Liver (tissue), 9 donors: ENCODE measurements around the gene CCIN. TPM values are rescaled to one million over a fixed set of nuclear protein-coding genes. Genes with fewer than 3 reads are reported as not detected.

ENCODE experiments used
- DNase-seq: peaks from one replicate; pipeline ENCODE4 v3.0.0-alpha.2; 2017; ENCODE audit warnings: low spot score
- H3K27ac ChIP-seq, 2 donors: one replicate each; pipeline ENCODE4 v1.7.0; 2013; ENCODE audit warnings: inconsistent platforms in 2 of 2, low read length in 2 of 2, control low read depth in 1 of 2, low read depth in 1 of 2, mild to moderate bottlenecking in 1 of 2
- H3K27me3 ChIP-seq, 4 donors: one replicate each; pipeline versions ENCODE4 v1.6.1 to v1.7.0; 2013; ENCODE audit warnings: low read length in 3 of 4, inconsistent platforms in 1 of 4, mild to moderate bottlenecking in 1 of 4, moderate library complexity in 1 of 4; ENCODE audit not compliant: control insufficient read depth in 4 of 4, insufficient read depth in 4 of 4
- H3K36me3 ChIP-seq, 4 donors: one replicate each; pipeline versions ENCODE4 v1.6.1 to v1.7.0; 2013; ENCODE audit warnings: low read length in 3 of 4, mild to moderate bottlenecking in 3 of 4, low read depth in 1 of 4, moderate library complexity in 1 of 4; ENCODE audit not compliant: control insufficient read depth in 4 of 4, insufficient read depth in 3 of 4
- H3K4me1 ChIP-seq, 4 donors: one replicate each; pipeline versions ENCODE4 v1.6.1 to v1.7.0; 2013; ENCODE audit warnings: low read length in 3 of 4, mild to moderate bottlenecking in 3 of 4, moderate library complexity in 1 of 4; ENCODE audit not compliant: control insufficient read depth in 4 of 4, insufficient read depth in 4 of 4
- H3K4me3 ChIP-seq, 3 donors: one replicate each; pipeline versions ENCODE4 v1.6.1 to v1.7.0; 2013; ENCODE audit warnings: low read length in 3 of 3, control low read depth in 1 of 3, low read depth in 1 of 3, mild to moderate bottlenecking in 1 of 3
- H3K9ac ChIP-seq, 2 donors: one replicate each; pipeline ENCODE4 v1.7.0; 2013; ENCODE audit warnings: low read length in 2 of 2, mild to moderate bottlenecking in 2 of 2, moderate library complexity in 2 of 2, control low read depth in 1 of 2, low read depth in 1 of 2
- H3K9me3 ChIP-seq, 4 donors: one replicate each; pipeline versions ENCODE4 v1.6.1 to v1.7.0; 2013; ENCODE audit warnings: low read length in 3 of 4; ENCODE audit not compliant: control insufficient read depth in 4 of 4
- ATF3 ChIP-seq: IDR thresholded peaks from 2 replicates; pipeline ENCODE4 v1.6.1; 2016; ENCODE audit warnings: antibody characterized with exemption
- CTCF ChIP-seq: fragments of 150-350 bp; IDR thresholded peaks from 2 replicates; pipeline ENCODE4 v1.5.1; 2017; ENCODE audit warnings: improper control_type of control experiment, low read depth, low read length; ENCODE audit not compliant: missing input control
- EGR1 ChIP-seq, 2 donors: IDR thresholded peaks; 2 replicates each; pipeline ENCODE4 v1.6.1; 2016 to 2018; ENCODE audit warnings: antibody characterized with exemption in 2 of 2, low read depth in 2 of 2
- FOXA1 ChIP-seq: IDR thresholded peaks from 2 replicates; pipeline ENCODE4 v1.6.1; 2016; ENCODE audit warnings: antibody characterized with exemption
- FOXA2 ChIP-seq: IDR thresholded peaks from 2 replicates; pipeline ENCODE4 v1.6.1; 2016; ENCODE audit warnings: antibody characterized with exemption
- GABPA ChIP-seq, 2 donors: IDR thresholded peaks in 1 of 2; conservative IDR thresholded peaks in 1 of 2; 2 replicates each; pipeline ENCODE4 v1.6.1; 2016; ENCODE audit warnings: antibody characterized with exemption in 2 of 2, mild to moderate bottlenecking in 1 of 2, moderate library complexity in 1 of 2
- HNF4A ChIP-seq, 2 donors: conservative IDR thresholded peaks; 2 replicates each; pipeline ENCODE4 v1.6.1; 2016; ENCODE audit warnings: antibody characterized with exemption in 2 of 2, mild to moderate bottlenecking in 2 of 2
- HNF4G ChIP-seq: IDR thresholded peaks from 2 replicates; pipeline ENCODE4 v1.6.1; 2016; ENCODE audit warnings: antibody characterized with exemption
- JUND ChIP-seq, 2 donors: IDR thresholded peaks; 2 replicates each; pipeline ENCODE4 v1.6.1; 2016; ENCODE audit warnings: antibody characterized with exemption in 2 of 2
- MAX ChIP-seq: IDR thresholded peaks from 2 replicates; pipeline ENCODE4 v1.6.1; 2016; ENCODE audit warnings: antibody characterized with exemption
- NR2F2 ChIP-seq: IDR thresholded peaks from 2 replicates; pipeline ENCODE4 v1.6.1; 2016; ENCODE audit warnings: antibody characterized with exemption
- RAD21 ChIP-seq, 2 donors: IDR thresholded peaks; 2 replicates each; pipeline ENCODE4 v1.6.1; 2016; ENCODE audit warnings: antibody characterized with exemption in 2 of 2, mild to moderate bottlenecking in 2 of 2
- REST ChIP-seq: IDR thresholded peaks from 2 replicates; pipeline ENCODE4 v1.6.1; 2016; ENCODE audit warnings: antibody characterized with exemption, mild to moderate bottlenecking
- RXRA ChIP-seq, 2 donors: IDR thresholded peaks; 2 replicates each; pipeline ENCODE4 v1.6.1; 2017 to 2018; ENCODE audit warnings: antibody characterized with exemption in 2 of 2, mild to moderate bottlenecking in 1 of 2
- SP1 ChIP-seq: IDR thresholded peaks from 2 replicates; pipeline ENCODE4 v1.6.1; 2018; ENCODE audit warnings: antibody characterized with exemption, mild to moderate bottlenecking
- TAF1 ChIP-seq: conservative IDR thresholded peaks from 2 replicates; pipeline ENCODE4 v1.6.1; 2016; ENCODE audit warnings: antibody characterized with exemption, mild to moderate bottlenecking
- YY1 ChIP-seq: IDR thresholded peaks from 2 replicates; pipeline ENCODE4 v1.6.1; 2016; ENCODE audit warnings: antibody characterized with exemption, mild to moderate bottlenecking
- ZBTB33 ChIP-seq: IDR thresholded peaks from 2 replicates; pipeline ENCODE4 v1.6.1; 2016; ENCODE audit warnings: antibody characterized with exemption
- whole genome bisulfite sequencing: extraction: QIAGEN DNeasy Blood & Tissue Kit; methylation state at CpG from one replicate; pipeline ENCODE4 v1.1.7; 2013; 5-methylcytosine and 5-hydroxymethylcytosine counted together
- polyA plus RNA-seq, 2 donors: library from polyadenylated mRNA; stranded (reverse) in 1 of 2; unstranded in 1 of 2; fragments of 200-250 nt in 1 of 2; fragments of >200 nt in 1 of 2; fragmentation: Nextera tagmentation in 1 of 2; extraction: Ambion mirVana in 1 of 2; gene quantifications; one replicate each; pipeline versions ENCODE4 v1.2.1 to v1.2.3, GENCODE V29; 2013 to 2015
- total RNA-seq, 2 donors: library from RNA; depleted of rRNA; stranded (reverse); fragments of >200 nt; gene quantifications; one replicate each; pipeline ENCODE4 v1.2.3, GENCODE V29; 2014
- donor health status: healthy.
- donor health status: healthy.
- donor health status: healthy.
- donor health status: healthy.
- donor health status: healthy.

CCIN gene
- not detected for total RNA-seq
- polyA plus RNA-seq = not detected

- Histone ChIP-seq H3K4me1 (peaks cover 0 to 2% (median 0%) of the 10 kb centered on the region in 4 donors), H3K9ac (no peak within 1 kb of the TSS), H3K27me3 (no peaks in the 10 kb centered on the region), H3K4me3 (no peak within 1 kb of the TSS), H3K9me3 (no peaks in the 10 kb centered on the region), H3K36me3 (no peaks in the 10 kb centered on the region), H3K27ac (no peak within 1 kb of the TSS)
- 87% methylated on average over 6 of the region's 6 CpGs for WGBS
- TF ChIP-seq RAD21 (IDR thresholded peaks at IDR 0.05) (no peak), SP1 (no peak), REST (no peak), EGR1 (IDR thresholded peaks at IDR 0.05; ENCODE audit: low read depth in 2 of 2) (no peak), CTCF (no peak), MAX (no peak), NR2F2 (no peak), TAF1 (no peak), YY1 (no peak)
- DNase-seq = no peak
These were observed at the start of gene CCIN for GRCh38 chr9:36169166-36169565. Gene CCIN, plus strand, starts transcription at chr9:36169388. Its CDS starts 115 bp downstream, at chr9:36169503.

GRCh38 chr9:36119476-36119875 lies 49.7 kb upstream of the CCIN start:
- H3K27me3 ChIP-seq = no peaks in the 10 kb centered on the region
- WGBS = 81% methylated on average over 7 of the region's 7 CpGs
- H3K9ac ChIP-seq = no peak overlapping the region
- peaks cover 0 to 2% (median 0%) of the 10 kb centered on the region in 4 donors for H3K36me3 ChIP-seq
- H3K4me1 ChIP-seq = no peaks in the 10 kb centered on the region
- H3K4me3 ChIP-seq = no peak overlapping the region
- TF ChIP-seq HNF4G = no peak
- no peak for TF ChIP-seq YY1
- TF ChIP-seq FOXA2 = no peak
- no peak for TF ChIP-seq ZBTB33
- no peak for TF ChIP-seq NR2F2
- TF ChIP-seq FOXA1 = no peak
- TF ChIP-seq MAX = no peak
- TF ChIP-seq GABPA (IDR thresholded peaks at IDR 0.05 in 1 of 2, conservative IDR thresholded peaks at IDR 0.05 in 1 of 2) = no peak
- TF ChIP-seq HNF4A (conservative IDR thresholded peaks at IDR 0.05) = no peak
- no peak for TF ChIP-seq EGR1 (IDR thresholded peaks at IDR 0.05; ENCODE audit: low read depth in 2 of 2)
- no peak for TF ChIP-seq SP1
- no peak for TF ChIP-seq RAD21 (IDR thresholded peaks at IDR 0.05)
- TF ChIP-seq RXRA (IDR thresholded peaks at IDR 0.05) = no peak
- TF ChIP-seq JUND (IDR thresholded peaks at IDR 0.05) = no peak
- no peak for TF ChIP-seq ATF3
- TF ChIP-seq REST = no peak
- TF ChIP-seq CTCF = no peak
- no peak for TF ChIP-seq TAF1
- no peak overlapping the region for H3K27ac ChIP-seq
- no peaks in the 10 kb centered on the region for H3K9me3 ChIP-seq
- DNase-seq = no peak
